PFSK-1 (cell line): ENCODE data around the gene ELK3.

Experiments
- POLR2AphosphoS5 ChIP-seq: IDR thresholded peaks from 2 replicates; pipeline ENCODE4 v1.6.1; 2012; ENCODE audit warnings: low read depth, mild to moderate bottlenecking, control low read depth, low read length, moderate library complexity
- SIN3A ChIP-seq: IDR thresholded peaks from 2 replicates; pipeline ENCODE4 v1.6.1; 2012; ENCODE audit warnings: mild to moderate bottlenecking, low read length, moderate library complexity, borderline replicate concordance; ENCODE audit not compliant: insufficient read depth
- TAF1 ChIP-seq: IDR thresholded peaks from 2 replicates; pipeline ENCODE4 v1.6.1; 2012; ENCODE audit warnings: low read length, control low read depth, borderline replicate concordance; ENCODE audit not compliant: insufficient read depth

- no peak for TF ChIP-seq SIN3A
- no peak for TF ChIP-seq TAF1
- no peak for TF ChIP-seq POLR2AphosphoS5
Measured at GRCh38 chr12:96256672-96257361, 62.6 kb downstream of the ELK3 start.
